Heart left ventricle (tissue), 16 donors: ENCODE results near the gene BFAR. TPM values are rescaled to one million over a fixed set of nuclear protein-coding genes. Genes with fewer than 3 reads are reported as not detected.
A peak's percentile ranks its signal among the peaks of the same experiment; 100 is the strongest.

ENCODE experiments used
- ATAC-seq, 4 donors: fragments of 200-7000 bp; cut with Tn5 transposase; one replicate each; pipeline ENCODE4 v1.9.1; 2020 to 2022; ENCODE audit warnings: moderate library complexity in 4 of 4, mild to moderate bottlenecking in 3 of 4, moderate number of reproducible peaks in 1 of 4
- DNase-seq, 5 donors: peaks; one replicate each; pipeline ENCODE4 v3.0.0-alpha.2; 2020
- H3K27ac ChIP-seq, 12 donors: fragments of 200-600 bp; sonication (generic) in 4 of 12; one replicate each; pipeline versions ENCODE4 v1.5.0 to v1.8.0; 2016 to 2022; ENCODE audit warnings: mild to moderate bottlenecking in 2 of 12
- H3K27me3 ChIP-seq, 9 donors: fragments of 200-600 bp; sonication (generic) in 2 of 9; one replicate each; pipeline versions ENCODE4 v1.5.1 to v1.8.0; 2016 to 2022; ENCODE audit warnings: mild to moderate bottlenecking in 3 of 9
- H3K36me3 ChIP-seq, 9 donors: fragments of 200-600 bp; sonication (generic) in 2 of 9; one replicate each; pipeline versions ENCODE4 v1.5.0 to v1.8.0; 2018 to 2022; ENCODE audit warnings: mild to moderate bottlenecking in 2 of 9
- H3K4me1 ChIP-seq, 12 donors: fragments of 200-600 bp; sonication (generic) in 4 of 12; one replicate each; pipeline versions ENCODE4 v1.5.0 to v1.8.0; 2016 to 2022; ENCODE audit warnings: mild to moderate bottlenecking in 3 of 12
- H3K4me3 ChIP-seq, 12 donors: fragments of 200-600 bp; sonication (generic) in 4 of 12; one replicate each; pipeline versions ENCODE4 v1.5.0 to v1.8.0; 2017 to 2022; ENCODE audit warnings: mild to moderate bottlenecking in 9 of 12, moderate library complexity in 4 of 12
- H3K9me3 ChIP-seq, 12 donors: fragments of 200-600 bp; sonication (generic) in 4 of 12; one replicate each; pipeline versions ENCODE4 v1.5.0 to v1.8.0; 2016 to 2022; ENCODE audit warnings: mild to moderate bottlenecking in 1 of 12
- CTCF ChIP-seq, 12 donors: fragments of 200-600 bp; sonication (generic) in 4 of 12; IDR thresholded peaks; one replicate each; pipeline versions ENCODE4 v1.5.0 to v1.8.0; 2018 to 2022; ENCODE audit warnings: antibody characterized with exemption in 12 of 12, mild to moderate bottlenecking in 5 of 12
- POLR2A ChIP-seq, 2 donors: fragments of 450-650 bp; IDR thresholded peaks; one replicate each; pipeline ENCODE4 v1.6.1; 2017; ENCODE audit warnings: antibody characterized with exemption in 2 of 2, mild to moderate bottlenecking in 2 of 2, moderate library complexity in 2 of 2
- WGBS, 4 donors: extraction: QIAGEN DNeasy Blood & Tissue Kit in 2 of 4; methylation state at CpG; one replicate each; pipeline versions ENCODE4 v1.1.5 to v1.1.7; 2013 to 2018; 5-methylcytosine and 5-hydroxymethylcytosine counted together
- intact Hi-C, 10 donors: fragments of 100-400 bp; cut with DNase I; formaldehyde crosslinking; loops; one replicate each; pipeline versions ENCODE4 v1.11.1 to v1.14.2; 2022
- polyA plus RNA-seq, 2 donors: library from polyadenylated mRNA; stranded (reverse); fragments of 200-250 nt; gene quantifications; one replicate each; pipeline ENCODE4 v1.2.3, GENCODE V29; 2013
- total RNA-seq, 9 donors: library from RNA; depleted of rRNA in 2 of 9; stranded (reverse); fragments of >200 nt in 2 of 9; fragmentation: NEBNext Ultra II Directional in 3 of 9; extraction: Animal tissue kit (Norgen Biotek cat#: 25700) in 3 of 9; gene quantifications; one replicate each; pipeline versions ENCODE4 v1.1.0 to v1.2.4, GENCODE V29; 2016 to 2023
- donor health status: ischemic (EF 13 %, LVEDD 7.1; RV severe dilation, severe dysfunction).
- donor health status: healthy with polysubstance abuse.
- donor health status: DM: no; HTN: yes; CAD: no.
- donor health status: DM: no; HTN: no; CAD: no.
- donor health status: ischemic (EF 25% LVEDD 6.9; RV normal size, moderate dysfunction).
- donor health status: ischemic (EF 25% LVEDD 5.7; RV mildly dilated, moderate dysfunction).
- donor health status: healthy.
- donor health status: DM: yes; HTN: yes; CAD: no.
- donor health status: ischemic (EF 35%, LVEDD 5.7; RV mildly dilated, moderate dysfunction).
- donor health status: nonischemic (EF 11% LVEDD 7.7; RV severe dilation, severe dysfunction).
- donor health status: DM: yes; HTN: yes; CAD: no.
- donor health status: PGD.
- donor health status: ischemic (EF 29% LVEDD 5.4; RV normal size, mild dysfunction).
- donor health status: nonischemic (EF 23%, LVEDD 6.1; RV moderate dilation, normal function).

Gene BFAR
- total and polyA plus RNA-seq, 11 donors, result 21.5 to 52.6 (median 37.2) TPM

- no peaks in the 10 kb centered on the region for H3K9me3 ChIP-seq
- peak in 2 of 4 donors; percentile 16 to 40 for ATAC-seq
- intact Hi-C loops, result no loop called here
- no peaks in the 10 kb centered on the region for H3K27me3 ChIP-seq
- DNase-seq, result no peak
- no peak overlapping the region for H3K4me3 ChIP-seq
- WGBS, 4 donors, result 90 to 98% (median 94%) methylated on average over 4 of the region's 4 CpGs
- H3K27ac ChIP-seq, result no peak overlapping the region
- TF ChIP-seq POLR2A (IDR thresholded peaks at IDR 0.05) (no peak), CTCF (IDR thresholded peaks at IDR 0.05) (no peak)
- H3K4me1 ChIP-seq, result peaks cover 0 to 3% (median 0%) of the 10 kb centered on the region in 12 donors
- H3K36me3 ChIP-seq, result peaks cover 0 to 51% (median 41%) of the 10 kb centered on the region in 9 donors
Observed at GRCh38 chr16:14669776-14670175, 37.0 kb downstream of the BFAR start.

- no peak for TF ChIP-seq CTCF (IDR thresholded peaks at IDR 0.05)
- TF ChIP-seq POLR2A (IDR thresholded peaks at IDR 0.05), result no peak
- H3K27me3 ChIP-seq, result no peaks in the 10 kb centered on the region
- intact Hi-C loops, result no loop called here
- H3K4me1 ChIP-seq, result peaks cover 0 to 3% (median 0%) of the 10 kb centered on the region in 12 donors
- peaks cover 0 to 24% (median 14%) of the 10 kb centered on the region in 9 donors for H3K36me3 ChIP-seq
- no peak for ATAC-seq
- 61 to 68% (median 66%) methylated on average over 7 of the region's 7 CpGs for WGBS, 4 donors
- H3K27ac ChIP-seq, result no peak overlapping the region
- no peaks in the 10 kb centered on the region for H3K9me3 ChIP-seq
- H3K4me3 ChIP-seq, result no peak overlapping the region
- no peak for DNase-seq
Observed at GRCh38 chr16:14672403-14672971, 39.7 kb downstream of the BFAR start.

DNA sequence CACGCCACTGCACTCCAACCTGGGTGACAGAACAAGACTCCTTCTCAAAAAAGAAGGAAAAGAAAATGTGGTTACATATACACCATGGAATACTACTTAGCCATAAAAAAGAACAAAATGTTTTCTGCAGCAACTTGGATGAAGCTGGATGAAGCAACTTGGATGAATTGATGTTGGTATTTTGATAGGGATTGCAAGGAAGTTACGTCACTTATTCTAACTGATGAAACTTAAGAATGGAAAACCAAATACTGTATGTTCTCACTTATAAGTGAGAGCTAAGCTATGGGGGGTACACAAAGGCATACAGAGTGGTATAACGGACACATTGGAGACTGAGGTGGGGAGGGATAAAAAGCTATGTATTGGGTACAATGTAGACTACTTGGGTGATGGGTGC, 43.9 kb downstream of the BFAR start:
- Histone ChIP-seq H3K27ac (no peak overlapping the region), H3K9me3 (no peaks in the 10 kb centered on the region), H3K4me3 (no peak overlapping the region), H3K36me3 (no peaks in the 10 kb centered on the region), H3K27me3 (no peaks in the 10 kb centered on the region), H3K4me1 (peaks cover 0 to 3% (median 0%) of the 10 kb centered on the region in 12 donors)
- ATAC-seq (no peak), DNase-seq (no peak)
- intact Hi-C loops, result no loop called here
- TF ChIP-seq POLR2A (IDR thresholded peaks at IDR 0.05) (no peak), CTCF (IDR thresholded peaks at IDR 0.05) (no peak)
- WGBS, 4 donors, result 87 to 91% (median 87%) methylated on average over 3 of the region's 3 CpGs

- H3K27me3 ChIP-seq, result no peaks in the 10 kb centered on the region
- H3K4me3 ChIP-seq, result no peak overlapping the region
- TF ChIP-seq CTCF (IDR thresholded peaks at IDR 0.05) (no peak), POLR2A (IDR thresholded peaks at IDR 0.05) (no peak)
- H3K4me1 ChIP-seq, result peaks cover 0 to 2% (median 0%) of the 10 kb centered on the region in 12 donors
- intact Hi-C loops, result no loop called here
- WGBS, 4 donors, result 88 to 96% (median 94%) methylated on average over 5 of the region's 5 CpGs
- H3K27ac ChIP-seq, result no peak overlapping the region
- DNase-seq (no peak), ATAC-seq (no peak)
- no peaks in the 10 kb centered on the region for H3K9me3 ChIP-seq
- H3K36me3 ChIP-seq, result no peaks in the 10 kb centered on the region
Observed at GRCh38 chr16:14677627-14678026, 44.9 kb downstream of the BFAR start.
